NCI-H1417 (cell line): ENCODE measurements around the gene RIN1.

Experiments
- DNase-seq, 3 experiments: peaks; one replicate each; lab custom pipeline; 2025; lab: John Stamatoyannopoulos, UW

RIN1 gene

DNA sequence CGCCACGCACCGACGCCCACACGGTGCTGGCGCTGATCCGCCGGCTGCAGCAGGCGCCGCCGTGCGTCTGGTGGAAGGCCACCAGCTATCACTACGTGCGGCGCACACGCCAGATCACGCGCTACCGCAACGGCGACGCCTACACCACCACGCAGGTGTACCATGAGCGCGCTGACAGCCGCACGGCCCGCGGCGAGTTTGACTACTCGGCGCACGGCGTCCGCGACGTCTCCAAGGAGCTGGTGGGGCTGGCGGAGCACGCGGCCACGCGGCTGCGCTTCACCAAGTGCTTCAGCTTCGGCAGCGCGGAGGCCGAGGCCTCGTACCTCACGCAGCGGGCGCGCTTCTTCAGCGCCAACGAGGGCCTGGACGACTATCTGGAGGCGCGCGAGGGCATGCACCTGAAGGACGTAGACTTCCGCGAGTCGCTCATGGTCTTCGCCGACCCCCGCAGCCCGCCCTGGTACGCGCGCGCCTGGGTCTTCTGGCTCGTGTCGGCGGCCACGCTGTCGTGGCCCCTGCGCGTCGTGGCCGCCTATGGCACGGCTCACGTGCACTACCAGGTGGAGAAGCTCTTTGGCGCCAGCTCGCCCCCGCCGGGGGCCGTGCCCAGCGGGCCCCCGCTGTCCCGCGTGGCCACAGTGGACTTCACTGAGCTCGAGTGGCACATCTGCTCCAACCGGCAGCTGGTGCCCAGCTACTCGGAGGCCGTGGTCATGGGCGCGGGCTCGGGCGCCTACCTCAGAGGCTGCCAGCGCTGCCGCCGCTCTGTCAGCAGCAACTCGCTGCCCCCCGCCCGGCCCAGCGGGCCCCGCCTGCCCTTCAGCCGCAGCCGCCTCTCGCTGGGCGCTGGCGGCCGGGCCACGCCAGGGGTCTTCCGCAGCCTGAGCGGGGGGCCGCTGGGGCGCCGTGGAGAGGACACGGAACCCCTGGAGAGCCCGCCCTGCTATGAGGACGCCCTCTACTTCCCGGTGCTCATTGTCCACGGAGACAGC lies 41.3 kb downstream of the RIN1 start:
- DNase-seq, result no peak

DNA sequence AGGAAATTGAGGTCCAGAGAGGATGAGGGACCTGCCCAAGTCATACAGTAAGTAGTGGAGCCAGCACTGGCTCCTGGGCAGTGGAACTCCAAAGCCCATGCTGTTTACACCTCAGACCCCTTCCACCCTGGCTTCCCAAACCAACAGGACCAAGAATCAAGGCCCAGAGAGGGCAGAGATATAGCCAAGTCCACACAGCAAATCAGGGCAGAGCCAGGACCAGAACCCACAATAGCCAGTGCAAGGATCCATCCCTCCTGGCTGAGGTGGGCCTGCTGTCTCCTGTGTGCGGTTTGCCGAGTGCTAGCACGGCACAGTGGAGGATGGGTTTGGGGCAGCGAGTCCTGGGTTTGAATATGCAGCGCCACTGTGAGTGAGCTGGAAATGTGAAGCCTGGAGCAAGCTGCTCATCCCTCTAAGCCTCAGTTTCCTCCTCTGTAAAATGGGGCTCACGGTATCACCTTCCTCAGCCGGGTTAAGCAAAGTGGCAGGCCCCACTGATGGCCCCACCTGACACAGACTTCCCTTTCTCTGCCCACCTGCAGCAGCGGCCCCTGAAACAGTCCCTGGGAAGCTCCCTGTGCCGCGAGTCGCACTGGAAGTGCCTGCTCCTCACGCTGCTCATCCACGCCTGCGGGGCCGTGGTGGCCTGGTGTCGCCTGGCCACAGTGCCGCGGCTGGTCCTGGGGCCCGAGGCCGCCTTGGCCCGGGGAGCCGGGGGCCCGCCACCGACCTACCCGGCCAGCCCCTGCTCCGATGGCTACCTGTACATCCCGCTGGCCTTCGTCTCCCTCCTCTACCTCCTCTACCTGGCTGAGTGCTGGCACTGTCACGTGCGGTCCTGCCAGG lies 42.2 kb downstream of the RIN1 start:
- no peak for DNase-seq

DNA sequence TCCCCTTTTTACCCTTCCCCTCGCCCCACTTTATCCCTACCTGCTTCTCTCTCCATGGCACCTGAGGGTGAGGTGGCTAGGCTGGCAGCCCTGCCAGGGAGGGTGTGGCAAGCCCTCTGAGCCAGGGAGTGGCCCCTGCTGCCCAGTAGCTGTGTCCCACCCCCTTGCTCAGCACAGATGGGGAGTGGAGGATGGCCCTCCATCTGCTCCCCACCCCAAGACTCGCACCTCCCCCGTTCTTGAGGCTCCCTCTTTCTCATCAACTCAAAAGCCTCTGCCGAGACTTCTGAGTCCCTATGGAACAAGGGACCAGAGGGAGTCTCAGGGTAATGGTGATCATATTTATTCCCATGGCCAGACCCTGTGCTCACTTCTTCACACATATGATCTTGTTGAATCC lies 42.9 kb downstream of the RIN1 start:
- no peak for DNase-seq

DNA sequence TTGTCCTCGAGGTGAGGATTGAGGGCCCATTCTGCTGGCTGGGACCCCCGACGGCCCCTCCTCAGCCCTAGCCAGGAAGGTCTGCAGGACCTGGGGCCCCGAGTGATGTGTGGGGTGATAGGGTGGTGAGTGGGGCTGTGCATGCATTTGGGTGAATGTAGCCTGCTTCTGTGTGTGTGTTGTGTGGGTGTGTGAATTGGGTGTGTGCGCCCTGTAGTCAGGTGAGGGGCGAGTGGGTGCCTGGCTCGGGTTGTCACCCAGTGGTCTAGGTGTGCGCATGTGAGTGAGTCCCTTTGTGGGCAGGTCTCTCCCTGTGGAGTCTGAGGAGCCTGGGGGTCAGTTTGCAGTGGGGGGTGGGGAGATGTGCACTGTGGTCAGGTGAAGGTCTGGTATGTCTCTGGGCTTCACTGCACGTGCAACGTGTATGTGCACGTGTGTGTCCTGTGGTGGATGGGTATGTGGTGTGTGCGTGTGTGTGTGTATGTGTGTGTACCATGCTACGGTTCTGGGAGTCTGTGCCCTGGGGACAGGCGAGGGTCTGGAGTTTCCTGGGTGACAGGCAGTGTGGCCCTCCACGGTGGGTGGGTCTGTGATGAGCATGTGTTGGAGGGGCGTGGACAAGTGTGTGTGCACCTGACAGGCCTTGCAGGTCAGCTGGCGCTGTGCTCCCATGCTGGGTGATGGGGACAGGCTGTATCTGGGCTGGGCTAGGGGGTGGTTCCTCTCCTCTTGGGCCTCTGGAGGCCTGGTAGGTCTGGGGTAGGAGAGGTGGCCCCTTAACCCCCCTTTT lies 43.5 kb downstream of the RIN1 start:
- peak in 1 of 3 experiments; percentile 23 for DNase-seq

DNA sequence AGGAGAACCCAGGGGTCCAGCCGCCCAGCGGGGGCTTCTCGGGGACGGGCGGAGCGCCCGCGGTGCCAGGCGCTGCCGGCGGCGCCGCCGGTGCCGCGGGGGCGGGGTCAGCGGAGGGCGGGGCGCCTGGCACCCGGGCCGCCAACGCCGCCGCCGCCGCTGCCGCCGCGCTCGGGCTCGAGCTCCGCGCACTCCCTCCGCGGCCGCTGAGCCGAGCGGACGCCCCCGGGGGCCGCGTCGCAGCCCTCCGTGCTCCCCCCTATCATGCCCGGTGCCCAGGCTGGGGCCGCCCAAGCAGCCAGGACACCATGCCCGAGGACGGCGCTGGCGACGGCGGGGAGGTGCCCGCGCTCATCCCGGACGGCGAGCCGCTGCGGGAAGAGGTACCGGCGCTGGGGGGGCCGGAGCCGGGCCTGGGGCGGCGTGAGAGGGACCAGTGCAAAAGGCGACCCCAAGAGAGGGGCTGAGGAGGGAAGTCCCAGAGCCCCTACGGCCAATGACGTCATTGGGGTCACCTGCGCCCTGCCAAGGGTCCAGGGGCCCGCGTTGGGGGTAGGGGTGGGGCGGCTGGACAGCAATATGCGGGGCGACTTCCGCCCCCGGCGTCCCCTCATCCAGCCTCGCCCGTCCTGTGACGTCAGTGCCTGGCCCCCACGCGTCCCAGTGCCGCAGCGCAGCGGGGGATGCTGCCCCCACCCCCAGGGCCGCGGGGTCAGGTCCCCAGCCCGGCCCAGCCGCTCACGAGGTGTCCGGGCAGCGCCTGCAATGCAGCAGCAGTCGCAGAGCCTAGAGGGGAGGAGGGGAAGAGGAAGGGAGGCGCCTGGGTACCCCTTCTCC lies 44.3 kb downstream of the RIN1 start, which contains the start of gene TMEM151A:
Gene TMEM151A (plus strand): TSS at position 189 of the 837 bp plus-strand sequence. CDS start 120 bp downstream, at position 309.
- peak; percentile 16 to 58 (median 56) for DNase-seq

DNA sequence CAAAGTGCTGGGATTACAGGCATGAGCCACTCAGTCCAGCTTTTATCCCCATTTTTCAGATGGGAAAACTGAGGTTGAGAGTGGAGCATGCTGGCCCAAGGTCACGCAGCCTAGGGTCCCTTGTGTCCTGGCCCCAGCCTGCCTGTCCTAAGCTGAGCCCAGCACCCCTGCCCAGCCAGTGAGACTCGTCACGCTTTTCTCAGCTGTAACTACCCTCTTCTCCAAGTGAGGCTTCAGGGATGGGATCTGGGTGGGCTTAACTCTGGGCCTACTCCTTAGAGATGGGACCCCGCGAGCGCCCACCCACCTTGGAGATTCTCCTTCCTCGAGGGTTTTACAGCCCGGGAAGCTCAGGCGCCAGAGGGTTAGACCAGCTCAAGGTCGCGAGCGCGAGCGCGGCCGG lies 44.9 kb downstream of the RIN1 start:
- no peak for DNase-seq

DNA sequence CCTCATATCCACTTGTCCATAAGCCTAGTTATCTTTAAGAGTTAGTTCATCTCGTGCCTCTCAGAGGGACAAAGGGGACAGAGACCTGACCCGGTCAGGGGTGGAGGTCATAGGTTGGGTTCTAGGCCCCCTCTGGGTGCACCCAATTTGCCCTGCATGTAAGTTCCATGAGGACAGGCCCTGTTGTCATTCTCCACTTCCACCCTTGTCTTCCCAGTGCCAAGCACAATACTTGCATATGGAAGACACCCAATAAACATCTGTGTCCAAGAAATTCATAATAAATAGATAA lies 46.0 kb downstream of the RIN1 start:
- no peak for DNase-seq

DNA sequence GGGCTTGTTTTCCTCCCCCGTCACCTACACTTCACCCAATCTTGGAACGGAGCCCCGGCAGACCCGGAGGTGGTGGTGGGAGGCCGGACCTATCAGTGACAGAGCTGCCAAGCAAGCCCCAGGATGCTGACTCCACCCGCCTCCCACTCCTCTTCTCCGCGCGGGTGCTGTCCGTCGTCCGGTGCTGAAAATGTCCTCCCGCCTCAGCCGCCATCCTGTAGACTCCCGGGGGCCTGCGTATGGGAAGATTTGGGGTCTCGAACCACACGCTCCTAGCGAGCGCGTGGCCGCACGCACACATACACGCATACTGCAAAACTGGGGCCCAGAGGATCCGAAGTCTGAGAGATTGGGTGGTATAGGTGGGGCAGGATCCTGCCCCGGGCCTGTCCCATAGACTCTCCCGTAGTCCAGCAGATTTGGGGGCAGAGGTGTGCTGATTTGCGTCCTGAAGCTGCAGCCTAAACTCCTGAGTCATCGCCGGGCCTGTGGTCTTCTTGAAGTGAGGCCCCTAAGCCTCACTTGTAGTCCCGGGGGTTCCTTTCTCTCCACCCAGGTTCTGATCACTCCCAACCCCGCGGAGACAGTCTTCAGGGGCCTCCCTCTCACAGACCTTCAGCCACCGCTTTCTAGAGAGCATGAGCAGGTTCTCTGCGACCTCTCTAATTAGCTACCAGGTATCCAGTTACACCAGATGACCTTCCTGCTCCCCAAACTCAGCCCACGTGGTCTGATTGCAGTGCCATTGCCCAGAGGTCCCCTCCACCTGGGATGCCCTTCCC lies 46.5 kb downstream of the RIN1 start:
- peak in 2 of 3 experiments; percentile 46 to 62 for DNase-seq

DNA sequence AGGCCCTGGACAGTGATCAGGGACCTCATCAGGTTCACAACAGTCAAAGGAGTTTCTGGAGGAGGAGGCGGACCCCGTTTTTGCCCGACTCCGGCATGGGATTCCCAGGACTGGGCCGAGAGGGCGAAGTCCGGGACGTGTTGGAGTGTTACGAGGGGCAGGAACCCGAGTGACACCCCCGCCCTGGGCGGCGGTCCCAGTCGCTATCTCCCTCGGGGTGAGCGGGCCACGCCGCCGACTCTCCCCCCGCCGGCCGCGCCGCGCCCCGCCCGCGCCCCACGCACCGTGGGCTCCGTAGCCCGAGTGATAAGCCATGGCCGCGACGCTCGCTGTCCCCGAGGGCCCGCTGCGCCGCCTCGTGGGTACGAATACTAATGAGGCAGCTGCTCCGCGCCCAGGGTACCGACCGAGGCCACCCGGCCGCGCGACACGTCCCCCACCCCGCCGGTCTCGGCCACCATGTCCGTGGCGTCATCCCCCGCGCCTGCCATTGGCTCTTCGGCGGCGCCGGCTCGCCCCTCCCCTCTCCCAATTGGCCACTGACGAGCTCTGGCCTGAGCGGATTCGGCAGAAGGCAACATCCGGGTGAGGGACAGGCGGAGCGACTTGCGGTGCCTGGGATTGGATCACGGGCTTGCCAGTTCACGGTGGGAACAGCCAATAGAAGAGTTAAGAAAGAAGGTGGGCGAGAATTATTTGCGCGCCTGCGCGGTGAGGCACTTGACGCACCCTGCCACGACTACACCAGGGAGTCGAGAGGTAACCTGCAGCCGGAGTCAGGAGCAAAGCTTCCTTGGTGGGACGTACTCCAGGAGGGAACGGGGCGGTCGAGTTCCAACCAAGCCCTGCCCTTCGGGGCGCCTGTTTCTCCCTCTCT lies 47.3 kb downstream of the RIN1 start, which contains the start of gene YIF1A:
Gene YIF1A (minus strand): TSS at position 473 of the 877 bp plus-strand sequence. CDS start 158 bp downstream, at position 315.
- peak; percentile 99 to 100 (median 99) for DNase-seq

DNA sequence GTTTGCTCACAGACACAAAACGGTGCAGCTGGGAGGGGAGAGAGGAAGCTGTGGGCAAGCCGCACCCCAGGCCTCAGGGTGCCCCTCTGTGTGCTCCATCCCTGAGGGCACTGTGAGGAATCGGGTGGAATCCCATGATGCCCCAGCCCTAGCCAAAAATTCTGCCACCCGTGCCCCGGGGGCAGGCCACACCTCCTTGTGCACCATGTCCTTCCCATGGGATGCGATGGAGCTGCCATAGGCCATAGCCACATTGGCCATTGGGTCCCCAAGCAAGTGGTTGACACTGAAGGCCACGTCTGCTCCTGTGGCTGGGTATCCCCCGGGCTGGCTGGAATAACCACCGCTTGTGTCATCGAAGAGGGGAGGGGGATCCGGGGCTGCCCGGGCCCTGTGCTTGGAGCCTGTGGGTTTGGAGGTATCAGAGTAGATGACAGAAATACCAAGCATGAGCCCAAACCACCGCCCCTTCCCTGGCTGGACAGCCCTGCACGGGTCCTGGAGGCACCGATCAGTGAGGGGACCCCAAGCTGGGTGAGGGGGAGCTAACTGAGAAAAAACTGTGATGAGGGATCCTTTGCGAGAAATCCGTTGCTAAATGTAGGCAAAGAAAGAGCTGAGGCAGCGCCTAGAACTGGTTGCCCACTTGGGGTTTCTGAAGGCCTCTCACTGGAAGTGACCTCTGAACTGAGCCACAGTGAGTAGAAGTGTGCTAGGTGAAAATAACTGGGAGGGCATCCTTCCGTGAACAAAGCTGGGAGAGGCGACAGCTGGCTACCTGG lies 48.2 kb downstream of the RIN1 start:
- peak in 1 of 3 experiments; percentile 81 for DNase-seq

DNA sequence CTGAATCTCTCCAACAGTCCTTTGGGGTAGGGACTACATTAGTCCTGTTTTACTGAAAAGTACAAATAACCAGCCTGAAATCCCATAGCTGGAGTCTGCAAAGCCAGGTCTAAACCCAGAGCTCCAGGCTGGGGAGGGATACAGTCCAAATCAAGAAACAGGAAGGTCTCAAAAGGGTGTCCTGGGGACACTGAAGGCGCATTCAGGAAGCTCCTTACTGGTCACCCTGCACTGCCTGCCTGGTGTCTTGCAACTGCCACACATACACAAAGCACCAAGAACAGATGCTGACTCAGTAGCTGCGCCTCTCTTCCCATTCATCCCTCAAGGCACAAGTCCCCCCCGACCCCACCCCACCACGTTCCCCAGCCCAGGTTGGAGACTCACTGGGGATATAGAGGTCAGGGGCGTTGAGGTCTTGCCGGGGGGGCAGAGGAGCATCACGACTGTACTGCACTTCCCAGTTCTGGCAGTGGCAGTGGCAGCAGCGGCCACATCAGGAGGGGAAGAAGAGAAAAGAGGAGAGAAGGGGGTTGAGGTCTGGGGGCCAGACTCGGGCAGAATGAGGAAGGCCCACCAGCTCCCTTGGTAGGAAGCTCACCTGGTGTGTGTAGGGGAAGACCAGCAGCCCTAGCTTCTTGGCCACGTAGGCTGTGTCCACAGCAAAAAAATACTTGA lies 48.9 kb downstream of the RIN1 start:
- no peak for DNase-seq

DNA sequence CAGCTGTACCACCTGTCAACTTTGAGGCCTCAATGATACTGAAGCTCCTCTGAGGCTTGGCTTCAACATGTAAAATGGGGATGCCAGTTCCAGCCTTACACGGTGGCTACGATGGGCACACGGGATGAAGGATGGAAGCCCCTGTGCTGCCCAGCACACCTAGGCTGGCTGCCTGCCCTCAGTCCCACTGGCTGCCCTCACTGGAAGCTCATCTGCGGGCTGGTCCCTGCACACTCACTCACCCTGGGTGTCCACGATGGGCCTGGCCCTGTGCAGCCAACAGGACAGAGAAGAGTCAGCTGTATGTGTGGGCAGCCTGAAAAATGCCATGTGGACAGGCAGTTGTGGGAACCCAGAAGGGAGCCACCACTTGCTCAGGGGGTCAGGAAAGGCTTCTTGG lies 49.5 kb downstream of the RIN1 start:
- no peak for DNase-seq

DNA sequence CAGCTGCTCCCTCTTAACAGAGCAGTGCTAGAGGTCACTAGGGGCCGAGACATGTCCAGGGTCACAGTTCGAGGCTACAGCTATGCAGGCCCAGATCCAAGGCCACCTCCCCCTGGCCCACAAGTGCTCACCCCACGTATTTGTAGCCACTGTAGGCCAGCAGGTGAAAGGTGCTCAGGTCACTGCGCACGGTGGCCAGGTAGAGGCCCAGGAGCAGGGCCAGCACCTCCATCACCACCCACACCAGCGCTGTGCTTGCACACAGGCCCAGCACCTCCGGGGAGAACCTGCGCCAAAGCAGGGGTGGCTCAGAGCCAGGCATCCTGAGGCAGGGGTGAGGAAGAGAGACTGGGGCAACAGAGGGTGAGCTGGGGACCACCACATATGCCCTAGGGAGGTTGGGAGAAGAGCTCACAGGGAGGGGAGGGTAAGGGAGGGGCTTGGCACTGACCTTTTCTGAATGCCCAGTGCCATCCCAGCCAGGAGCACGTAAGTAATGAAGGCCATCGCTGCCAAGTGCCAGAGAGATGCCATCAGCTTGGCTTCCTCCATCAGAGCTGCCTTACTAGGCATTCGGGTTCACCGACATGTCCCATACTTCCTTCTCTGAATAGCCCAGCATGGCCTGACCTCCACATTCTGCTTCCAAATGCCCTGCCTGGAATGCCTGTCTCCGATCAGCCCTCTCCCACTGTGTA lies 50.8 kb downstream of the RIN1 start:
- no peak for DNase-seq

DNA sequence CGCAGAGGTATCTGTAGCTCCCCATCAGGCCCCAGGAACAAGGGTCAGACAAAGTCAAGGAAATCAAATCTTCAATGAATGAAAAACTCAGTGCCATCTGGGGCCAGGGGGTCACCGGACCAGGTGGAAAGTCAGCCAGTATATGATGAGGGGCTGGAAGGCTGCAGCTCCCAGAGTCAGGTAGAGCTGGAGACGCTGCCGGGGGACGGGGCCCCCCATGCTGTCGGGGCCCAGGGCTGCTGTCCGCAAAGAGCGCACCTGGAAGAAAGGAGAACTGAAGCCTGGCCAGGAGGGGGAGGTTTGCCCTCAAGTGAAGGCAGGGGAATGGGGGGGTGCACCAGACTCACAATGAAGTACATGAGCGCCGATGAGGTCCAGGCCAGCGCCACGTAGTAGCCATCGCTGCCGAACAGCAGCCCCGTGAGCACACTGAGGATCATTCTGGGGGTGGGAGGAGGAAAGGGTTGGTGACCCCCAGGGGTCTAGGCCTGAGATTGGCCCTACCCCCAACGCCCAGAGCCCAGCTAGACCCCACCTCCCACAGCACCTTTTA lies 51.6 kb downstream of the RIN1 start:
- no peak for DNase-seq

DNA sequence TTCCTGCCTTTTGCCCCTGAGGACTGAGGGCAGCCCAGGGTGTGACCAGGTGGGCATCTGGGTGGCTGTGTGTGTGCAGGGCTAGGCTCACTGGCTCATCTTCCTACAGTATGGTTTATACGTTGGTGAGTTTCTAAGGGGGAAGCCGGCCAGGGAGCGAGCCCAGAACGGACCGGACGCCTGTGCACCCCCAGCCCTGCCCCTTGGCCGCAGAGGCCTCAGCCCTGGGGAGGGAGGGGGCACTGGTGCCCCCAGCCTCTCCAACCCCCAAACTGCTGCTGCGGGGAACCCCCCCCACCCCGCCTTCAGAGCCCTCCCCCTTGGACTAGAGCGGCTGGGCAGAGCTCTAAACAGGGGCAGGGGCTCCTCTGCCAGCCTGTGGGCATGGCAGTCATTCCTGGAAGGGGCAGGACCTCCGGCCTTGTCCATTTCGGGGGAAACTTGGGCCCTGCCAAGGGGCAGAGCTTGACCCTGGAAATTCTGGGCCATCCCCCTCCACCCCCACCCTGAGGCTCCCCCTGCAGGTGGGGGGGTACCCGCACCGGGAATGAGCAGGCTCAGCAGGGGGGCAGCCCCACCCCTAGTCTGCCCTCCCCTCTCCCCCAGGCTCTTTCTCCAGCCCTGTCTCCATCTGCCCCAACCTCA lies 52.7 kb downstream of the RIN1 start:
- no peak for DNase-seq
